Breast epithelium (tissue), 4 donors: ENCODE results near the gene TSC22D3. TPM values are rescaled to one million over a fixed set of nuclear protein-coding genes. Genes with fewer than 3 reads are reported as not detected.
A peak's percentile ranks its signal among the peaks of the same experiment; 100 is the strongest.

Source experiments
- DNase-seq, 2 donors: peaks; one replicate each; pipeline ENCODE4 v3.0.0-alpha.2; 2019; ENCODE audit warnings: low spot score in 2 of 2
- H3K27ac ChIP-seq, 2 donors: fragments of 200-600 bp; sonication (generic) in 1 of 2; one replicate each; pipeline ENCODE4 v1.5.1; 2016 to 2019; ENCODE audit warnings: mild to moderate bottlenecking in 1 of 2
- H3K27me3 ChIP-seq, 2 donors: fragments of 200-600 bp; sonication (generic) in 1 of 2; one replicate each; pipeline versions ENCODE4 v1.5.1 to v1.6.0; 2017 to 2019; ENCODE audit warnings: control low read depth in 1 of 2, mild to moderate bottlenecking in 1 of 2
- H3K36me3 ChIP-seq: fragments of 200-600 bp; one replicate; pipeline ENCODE4 v1.5.1; 2019
- H3K4me1 ChIP-seq, 2 donors: fragments of 200-600 bp; sonication (generic); one replicate each; pipeline ENCODE4 v1.5.1; 2016 to 2019; ENCODE audit warnings: control low read depth in 1 of 2
- H3K4me3 ChIP-seq, 3 donors: fragments of 200-600 bp; sonication (generic); 1 replicate in 2 of 3; 2 replicates in 1 of 3; pipeline ENCODE4 v1.5.1; 2016 to 2019; ENCODE audit warnings: mild to moderate bottlenecking in 3 of 3, moderate library complexity in 2 of 3
- H3K9me3 ChIP-seq, 2 donors: fragments of 200-600 bp; sonication (generic) in 1 of 2; one replicate each; pipeline ENCODE4 v1.5.1; 2016 to 2019; ENCODE audit warnings: control low read depth in 1 of 2
- CTCF ChIP-seq, 3 donors: fragments of 450-650 bp; IDR thresholded peaks; one replicate each; pipeline ENCODE4 v1.5.1; 2016 to 2017; ENCODE audit warnings: antibody characterized with exemption in 3 of 3, mild to moderate bottlenecking in 3 of 3, moderate library complexity in 3 of 3
- POLR2A ChIP-seq: fragments of 450-650 bp; IDR thresholded peaks from one replicate; pipeline ENCODE4 v1.6.1; 2016; ENCODE audit warnings: antibody characterized with exemption, mild to moderate bottlenecking, moderate library complexity
- POLR2AphosphoS5 ChIP-seq, 3 donors: sonication (generic); formaldehyde crosslinking; IDR thresholded peaks; one replicate each; pipeline ENCODE4 v1.6.1; 2017; ENCODE audit warnings: antibody characterized with exemption in 3 of 3
- intact Hi-C: fragments of 100-400 bp; cut with DNase I; formaldehyde crosslinking; loops from one replicate; pipeline ENCODE4 v1.15.1; 2023; ENCODE audit warnings: low total_unique reads
- total RNA-seq, 3 donors: library from RNA; depleted of rRNA; stranded (reverse); fragments of >200 nt; gene quantifications; one replicate each; pipeline ENCODE4 v1.1.0, GENCODE V29; 2016

Gene TSC22D3
- total RNA-seq, 3 donors from 2014 or later = 606 to 1,046 (median 681) TPM

GRCh38 chrX:107763647-107764046 is 11.9 kb downstream of the TSC22D3 start:
- no peaks in the 10 kb centered on the region for H3K4me1 ChIP-seq
- H3K4me3 ChIP-seq = no peak overlapping the region
- no peaks in the 10 kb centered on the region for H3K36me3 ChIP-seq
- H3K27ac ChIP-seq = no peak overlapping the region
- intact Hi-C loops = no loop called here
- DNase-seq = no peak
- no peaks in the 10 kb centered on the region for H3K9me3 ChIP-seq
- TF ChIP-seq POLR2A (no peak), CTCF (IDR thresholded peaks at IDR 0.05) (no peak), POLR2AphosphoS5 (IDR thresholded peaks at IDR 0.05) (no peak)
- H3K27me3 ChIP-seq = peaks cover 0 to 85% of the 10 kb centered on the region in 2 donors

- Histone ChIP-seq H3K9me3 (no peaks in the 10 kb centered on the region), H3K27me3 (peaks cover 0 to 75% of the 10 kb centered on the region in 2 donors), H3K4me3 (no peak overlapping the region), H3K27ac (no peak overlapping the region), H3K4me1 (no peaks in the 10 kb centered on the region), H3K36me3 (no peaks in the 10 kb centered on the region)
- TF ChIP-seq POLR2AphosphoS5 (IDR thresholded peaks at IDR 0.05) (no peak), POLR2A (no peak), CTCF (IDR thresholded peaks at IDR 0.05) (no peak)
- no peak for DNase-seq
- intact Hi-C loops = no loop called here
These were observed 15.1 kb downstream of the TSC22D3 start for GRCh38 chrX:107760304-107761077.

GRCh38 chrX:107758231-107758766 is 17.3 kb downstream of the TSC22D3 start:
- no peaks in the 10 kb centered on the region for H3K4me1 ChIP-seq
- no peak for DNase-seq
- H3K27ac ChIP-seq = no peak overlapping the region
- no peaks in the 10 kb centered on the region for H3K9me3 ChIP-seq
- TF ChIP-seq POLR2AphosphoS5 (IDR thresholded peaks at IDR 0.05) (no peak), CTCF (IDR thresholded peaks at IDR 0.05) (no peak), POLR2A (no peak)
- no peak overlapping the region for H3K4me3 ChIP-seq
- no peaks in the 10 kb centered on the region for H3K36me3 ChIP-seq
- peaks cover 0 to 69% of the 10 kb centered on the region in 2 donors for H3K27me3 ChIP-seq
- intact Hi-C loops = loop anchor here (10.0 kb wide), 1 partner anchor 1647 kb away; no protein-coding TSS in a partner anchor

- no peaks in the 10 kb centered on the region for H3K4me1 ChIP-seq
- DNase-seq = no peak
- TF ChIP-seq CTCF (IDR thresholded peaks at IDR 0.05) (no peak), POLR2AphosphoS5 (IDR thresholded peaks at IDR 0.05) (no peak), POLR2A (no peak)
- peaks cover 0 to 62% of the 10 kb centered on the region in 2 donors for H3K27me3 ChIP-seq
- intact Hi-C loops = loop anchor here (10.0 kb wide), 1 partner anchor 1649 kb away; no protein-coding TSS in a partner anchor
- peak overlapping the region in 1 of 2 donors; percentile 66 for H3K27ac ChIP-seq
- no peak overlapping the region for H3K4me3 ChIP-seq
- H3K36me3 ChIP-seq = no peaks in the 10 kb centered on the region
- H3K9me3 ChIP-seq = no peaks in the 10 kb centered on the region
These were observed 19.9 kb downstream of the TSC22D3 start for GRCh38 chrX:107755721-107756120.

- TF ChIP-seq POLR2AphosphoS5 (IDR thresholded peaks at IDR 0.05) (no peak), CTCF (IDR thresholded peaks at IDR 0.05) (no peak), POLR2A (no peak)
- no peaks in the 10 kb centered on the region for H3K9me3 ChIP-seq
- no peaks in the 10 kb centered on the region for H3K36me3 ChIP-seq
- intact Hi-C loops = loop anchor here (10.0 kb wide), 1 partner anchor 1652 kb away; no protein-coding TSS in a partner anchor
- no peak for DNase-seq
- no peaks in the 10 kb centered on the region for H3K4me1 ChIP-seq
- peak overlapping the region in 1 of 2 donors; percentile 12 for H3K27ac ChIP-seq
- H3K4me3 ChIP-seq = no peak overlapping the region
- H3K27me3 ChIP-seq = peaks cover 0 to 41% of the 10 kb centered on the region in 2 donors
These were observed 22.4 kb downstream of the TSC22D3 start for GRCh38 chrX:107753187-107753586.
